HepG2 (cell line): ENCODE measurements around the gene FAM174C. TPM values are rescaled to one million over a fixed set of nuclear protein-coding genes. Genes with fewer than 3 reads are reported as not detected.

Experiments
- FOXO1 ChIP-seq: sonication (generic); formaldehyde crosslinking; IDR thresholded peaks from 2 replicates; pipeline ENCODE4 v1.4.0; 2020; ENCODE audit warnings: missing genetic modification reagents
- HMGA1 ChIP-seq: sonication (generic); formaldehyde crosslinking; conservative IDR thresholded peaks from 2 replicates; pipeline ENCODE4 v1.4.0; 2020; ENCODE audit warnings: missing genetic modification reagents
- HNF4G ChIP-seq, 2 experiments: sonication (generic) in 1 of 2; formaldehyde crosslinking in 1 of 2; IDR thresholded peaks; 2 replicates each; pipeline versions ENCODE4 v1.4.0 to v1.6.1; 2011 to 2020; ENCODE audit warnings: borderline replicate concordance in 2 of 2, low read depth in 2 of 2, mild to moderate bottlenecking in 2 of 2, low read length in 1 of 2, missing genetic modification reagents in 1 of 2, moderate library complexity in 1 of 2
- KLF11 ChIP-seq: IDR thresholded peaks from 2 replicates; pipeline ENCODE4 v1.6.1; 2016; ENCODE audit warnings: missing compliant biosample characterization
- MIER2 ChIP-seq: IDR thresholded peaks from 2 replicates; pipeline ENCODE4 v1.6.1; 2016; ENCODE audit warnings: missing biosample characterization, missing genetic modification reagents
- MTA1 ChIP-seq: sonication (generic); formaldehyde crosslinking; IDR thresholded peaks from 2 replicates; pipeline ENCODE4 v1.4.0; 2020; ENCODE audit warnings: missing genetic modification reagents, mild to moderate bottlenecking, borderline replicate concordance
- PAX8 ChIP-seq: sonication (generic); formaldehyde crosslinking; IDR thresholded peaks from 2 replicates; pipeline ENCODE4 v1.8.0; 2022; ENCODE audit warnings: mild to moderate bottlenecking, missing genetic modification reagents, borderline replicate concordance
- REST ChIP-seq, 2 experiments: IDR thresholded peaks; 2 replicates each; pipeline ENCODE4 v1.6.1; 2011 to 2012; ENCODE audit warnings: low read length in 2 of 2, borderline replicate concordance in 1 of 2, low read depth in 1 of 2, mild to moderate bottlenecking in 1 of 2, moderate library complexity in 1 of 2
- SP5 ChIP-seq: IDR thresholded peaks from 2 replicates; pipeline ENCODE4 v1.6.1; 2016; ENCODE audit warnings: low read depth, borderline replicate concordance
- SUZ12 ChIP-seq: fragments of 150-350 bp; IDR thresholded peaks from 2 replicates; pipeline ENCODE4 v1.6.1; 2014; ENCODE audit warnings: low read depth, low read length
- TFAP4 ChIP-seq: sonication (generic); IDR thresholded peaks from 2 replicates; pipeline ENCODE4 v1.6.1; 2016; ENCODE audit warnings: low read depth, borderline replicate concordance
- THAP7 ChIP-seq: sonication (generic); formaldehyde crosslinking; IDR thresholded peaks from 2 replicates; pipeline ENCODE4 v1.8.1; 2023; ENCODE audit warnings: mild to moderate bottlenecking, missing genetic modification reagents
- TP53 ChIP-seq: sonication (generic); formaldehyde crosslinking; conservative IDR thresholded peaks from 2 replicates; pipeline ENCODE4 v1.4.0; 2020; ENCODE audit warnings: missing genetic modification reagents
- U2AF2 ChIP-seq: fragments of 200-400 bp; formaldehyde crosslinking; IDR thresholded peaks from 2 replicates; pipeline ENCODE4 v1.6.1; 2017; ENCODE audit warnings: low read depth, mild to moderate bottlenecking, low read length
- ZNF280B ChIP-seq: sonication (generic); formaldehyde crosslinking; IDR thresholded peaks from 2 replicates; pipeline ENCODE4 v1.5.0; 2020; ENCODE audit warnings: missing genetic modification reagents, mild to moderate bottlenecking, borderline replicate concordance
- ZNF503 ChIP-seq: sonication (generic); formaldehyde crosslinking; IDR thresholded peaks from 2 replicates; pipeline ENCODE4 v1.4.0; 2020; ENCODE audit warnings: missing genetic modification reagents
- ZNF703 ChIP-seq: sonication (generic); formaldehyde crosslinking; IDR thresholded peaks from 2 replicates; pipeline ENCODE4 v1.5.1; 2020; ENCODE audit warnings: missing genetic modification reagents, mild to moderate bottlenecking, moderate library complexity, borderline replicate concordance
- ZNF720 ChIP-seq: sonication (generic); formaldehyde crosslinking; IDR thresholded peaks from 2 replicates; pipeline ENCODE4 v1.4.0; 2020; ENCODE audit warnings: missing genetic modification reagents
- ZNF781 ChIP-seq: sonication (generic); formaldehyde crosslinking; IDR thresholded peaks from 2 replicates; pipeline ENCODE4 v1.5.1; 2020; ENCODE audit warnings: borderline replicate concordance, mild to moderate bottlenecking, missing genetic modification reagents; ENCODE audit errors: not compliant biosample characterization
- polyA plus RNA-seq, 8 experiments: library from polyadenylated mRNA; depleted of rRNA in 3 of 8; stranded (reverse) in 7 of 8; unstranded in 1 of 8; fragments of >200 nt; fragmentation: Illumina TruSeq in 4 of 8; extraction: Trizol in 4 of 8; gene quantifications; 2 replicates each; pipeline versions ENCODE4 v1.2.1 to v1.2.3, GENCODE V29; 2011 to 2016; ENCODE audit warnings: low read depth in 4 of 8, missing spikeins in 1 of 8, mixed read lengths in 1 of 8; ENCODE audit not compliant: insufficient read depth in 1 of 8
- total RNA-seq, 5 experiments: library from RNA; depleted of rRNA; stranded (reverse); fragments of >200 nt; fragmentation: Illumina TruSeq; extraction: Trizol; gene quantifications; 2 replicates each; pipeline ENCODE4 v1.2.3, GENCODE V29; 2016; ENCODE audit warnings: low read depth in 1 of 5

The FAM174C gene
- total and polyA plus RNA-seq, 2 of the 13 experiments (the other 11 are each of a cell fraction or from before 2014, with no cell fraction given), result 19.5 to 31.3 TPM

- no peak for TF ChIP-seq REST (IDR thresholded peaks at IDR 0.05; ENCODE audit: borderline replicate concordance in 1 of 2, low read depth in 1 of 2, low read length in 2 of 2)
- TF ChIP-seq THAP7 (CRISPR knock-in tag), result 0 out of 2 replicates have a peak, but pooled peaks have one; percentile 45
- TF ChIP-seq HMGA1 (CRISPR knock-in tag), result no peak
- no peak for TF ChIP-seq PAX8
- no peak for TF ChIP-seq ZNF720 (CRISPR knock-in tag)
- TF ChIP-seq HNF4G (IDR thresholded peaks at IDR 0.05; ENCODE audit: borderline replicate concordance, low read depth, low read length), result peak; percentile 59; the same call in 1 of the 2 replicates
- TF ChIP-seq HNF4G (CRISPR knock-in tag; IDR thresholded peaks at IDR 0.05; ENCODE audit: borderline replicate concordance, low read depth), result no peak
- TF ChIP-seq ZNF280B (CRISPR knock-in tag), result no peak
- no peak for TF ChIP-seq ZNF781 (CRISPR knock-in tag)
- no peak for TF ChIP-seq ZNF703 (CRISPR knock-in tag)
- no peak for TF ChIP-seq TP53
- no peak for TF ChIP-seq ZNF503 (CRISPR knock-in tag)
- peak; percentile 70; the same call in 1 of the 2 replicates for TF ChIP-seq TFAP4
- no peak for TF ChIP-seq SUZ12
- no peak for TF ChIP-seq MIER2 (CRISPR knock-in tag)
- TF ChIP-seq U2AF2, result no peak
- TF ChIP-seq KLF11, result no peak
- peak; percentile 57; the same call in 1 of the 2 replicates for TF ChIP-seq FOXO1 (CRISPR knock-in tag)
- TF ChIP-seq SP5 (CRISPR knock-in tag), result peak; percentile 69; the same call in 1 of the 2 replicates
- TF ChIP-seq MTA1 (CRISPR knock-in tag), result 0 out of 2 replicates have a peak, but pooled peaks have one; percentile 52
Measured at GRCh38 chr19:1304197-1304924, 29.0 kb downstream of the FAM174C start (continued).
